ENCODE measurements around the gene SUCNR1. TPM values are rescaled to one million over a fixed set of nuclear protein-coding genes. Genes with fewer than 3 reads are reported as not detected.

SUCNR1 gene
- total RNA-seq, 1 donor from 2014 or later, result 0.69 TPM

Other genes with a start within 250 kb of the SUCNR1 start
- gene AADACL2, start 139.7 kb upstream of the SUCNR1 start, total RNA-seq, result 0.14 TPM
- gene AADAC, start 59.5 kb upstream of the SUCNR1 start, total RNA-seq, result 17.7 TPM

Measured in mucosa of gallbladder (tissue), 1 donor.